Astrocyte (in vitro differentiated cells and primary cell): Measurements from ENCODE around the gene RABGGTA. TPM values are rescaled to one million over a fixed set of nuclear protein-coding genes. Genes with fewer than 3 reads are reported as not detected.

ENCODE experiments used
- DNase-seq: peaks from one replicate; pipeline ENCODE4 v3.0.0-alpha.2; 2010; ENCODE audit warnings: low read depth
- FAIRE-seq: peaks from 2 replicates; lab custom pipeline; 2011; peaks lifted over from hg19 to GRCh38; lab: Jason Lieb, UNC
- H2AFZ ChIP-seq: 2 replicates; pipeline ENCODE4 v1.6.0; 2012; ENCODE audit warnings: low read depth, low read length, inconsistent platforms
- H3K27ac ChIP-seq: 2 replicates; pipeline ENCODE4 v1.5.1; 2011; ENCODE audit warnings: low read depth, low read length, inconsistent platforms
- H3K27me3 ChIP-seq: 2 replicates; pipeline ENCODE4 v1.6.0; 2011; ENCODE audit warnings: low read length, inconsistent platforms; ENCODE audit not compliant: insufficient read depth
- H3K36me3 ChIP-seq: 2 replicates; pipeline ENCODE4 v1.5.1; 2011; ENCODE audit warnings: low read length, inconsistent platforms; ENCODE audit not compliant: insufficient read depth
- H3K4me1 ChIP-seq: 2 replicates; pipeline ENCODE4 v1.5.1; 2011; ENCODE audit warnings: low read length, inconsistent platforms; ENCODE audit not compliant: insufficient read depth
- H3K4me2 ChIP-seq: 2 replicates; pipeline ENCODE4 v1.6.0; 2012; ENCODE audit warnings: low read length, inconsistent platforms
- H3K4me3 ChIP-seq: 2 replicates; pipeline ENCODE4 v1.5.1; 2011; ENCODE audit warnings: low read depth, mild to moderate bottlenecking, low read length, inconsistent platforms; ENCODE audit not compliant: insufficient read depth
- H3K79me2 ChIP-seq: 2 replicates; pipeline ENCODE4 v1.6.0; 2012; ENCODE audit warnings: mild to moderate bottlenecking, low read length, inconsistent platforms; ENCODE audit not compliant: insufficient read depth
- H3K9ac ChIP-seq: 2 replicates; pipeline ENCODE4 v1.6.0; 2012; ENCODE audit warnings: mild to moderate bottlenecking, low read length, inconsistent platforms
- H3K9me3 ChIP-seq: 2 replicates; pipeline ENCODE4 v1.5.1; 2012; ENCODE audit warnings: low read depth, mild to moderate bottlenecking, low read length, inconsistent platforms; ENCODE audit not compliant: insufficient read depth
- H4K20me1 ChIP-seq: 2 replicates; pipeline ENCODE4 v1.6.0; 2012; ENCODE audit warnings: low read length, inconsistent platforms; ENCODE audit not compliant: insufficient read depth
- H3K27ac Mint-ChIP-seq: one replicate; pipeline ENCODE4 v1.8.0; 2021; ENCODE audit warnings: mild to moderate bottlenecking, mixed read lengths; ENCODE audit not compliant: unreplicated experiment
- H3K27me3 Mint-ChIP-seq: one replicate; pipeline ENCODE4 v1.8.0; 2021; ENCODE audit warnings: low read depth, mixed read lengths; ENCODE audit not compliant: unreplicated experiment
- H3K36me3 Mint-ChIP-seq: one replicate; pipeline ENCODE4 v1.8.0; 2021; ENCODE audit warnings: low read depth, mixed read lengths; ENCODE audit not compliant: unreplicated experiment
- H3K4me1 Mint-ChIP-seq: one replicate; pipeline ENCODE4 v1.8.0; 2021; ENCODE audit warnings: low read depth, mixed read lengths; ENCODE audit not compliant: unreplicated experiment
- H3K4me3 Mint-ChIP-seq: one replicate; pipeline ENCODE4 v1.8.0; 2021; ENCODE audit warnings: mild to moderate bottlenecking, moderate library complexity, mixed read lengths; ENCODE audit not compliant: unreplicated experiment
- H3K9me3 Mint-ChIP-seq: one replicate; pipeline ENCODE4 v1.8.0; 2021; ENCODE audit warnings: mild to moderate bottlenecking, mixed read lengths; ENCODE audit not compliant: unreplicated experiment
- EZH2 ChIP-seq: IDR thresholded peaks from 2 replicates; pipeline ENCODE4 v1.6.1; 2012; ENCODE audit warnings: mild to moderate bottlenecking, low read length, inconsistent platforms; ENCODE audit not compliant: insufficient read depth
- total RNA-seq: library from RNA; stranded (reverse); gene quantifications from 2 replicates; pipeline ENCODE4 v1.2.1, GENCODE V29; 2021
- TF ChIP-seq, protein P1 (sequence below): IDR thresholded peaks from 2 replicates; pipeline ENCODE4 v1.5.1; 2011; ENCODE audit warnings: low read depth, mild to moderate bottlenecking, inconsistent platforms, low read length, moderate library complexity; ENCODE audit not compliant: insufficient read depth

Gene RABGGTA
- total RNA-seq, 1 donor from 2014 or later, result 27.3 TPM

DNA sequence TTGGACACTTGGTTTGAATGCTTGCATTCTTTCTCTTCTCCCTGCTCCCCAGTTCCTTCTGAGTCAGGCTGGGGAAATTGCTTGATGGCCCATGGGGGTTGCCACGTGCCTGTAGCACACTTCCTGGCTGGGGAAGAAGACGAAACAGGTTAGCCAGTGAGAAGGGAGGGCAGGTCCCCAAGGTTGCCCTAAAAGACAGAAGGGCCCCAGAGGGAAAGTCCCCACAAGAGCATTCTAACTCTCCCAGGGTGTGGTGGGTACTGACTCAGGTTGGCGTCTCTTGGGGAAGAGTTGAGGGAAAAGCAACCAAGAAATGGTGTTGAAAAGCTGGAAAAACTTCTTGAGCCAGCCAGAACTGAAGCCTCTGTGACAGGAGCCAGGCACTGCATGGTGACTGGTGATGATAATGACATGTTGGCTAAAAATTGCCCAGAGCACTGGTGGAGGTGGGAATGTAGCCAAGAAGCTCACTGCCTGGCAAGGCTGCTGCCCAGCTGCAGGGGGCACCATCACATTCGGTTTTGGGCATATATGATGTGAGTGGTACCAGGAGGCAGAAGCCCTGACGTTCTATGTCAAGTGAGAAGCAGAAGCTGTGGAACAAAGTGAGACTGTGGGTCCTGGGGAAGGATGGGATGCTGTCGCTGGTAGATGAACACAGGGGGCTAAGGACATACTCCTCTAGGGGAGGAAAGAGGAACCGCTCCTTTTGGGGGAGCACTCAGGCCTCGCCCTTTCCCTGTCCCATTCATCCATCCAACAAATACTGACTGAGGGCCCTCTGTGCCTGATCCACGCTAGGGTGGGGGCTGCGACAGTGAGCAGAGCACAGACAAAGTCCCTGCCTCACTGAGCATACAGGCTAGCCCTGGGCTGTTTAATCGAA is 8.1 kb upstream of the RABGGTA start:
- H3K27ac ChIP-seq, result no peak overlapping the region
- no peak overlapping the region for H2AFZ ChIP-seq
- H3K9me3 ChIP-seq, result no peaks in the 10 kb centered on the region
- Mint-ChIP-seq H3K4me1 (peaks cover 7% of the 10 kb centered on the region), H3K9me3 (no peaks in the 10 kb centered on the region), H3K27ac (no peak overlapping the region), H3K27me3 (no peaks in the 10 kb centered on the region), H3K36me3 (peaks cover 19% of the 10 kb centered on the region), H3K4me3 (no peak overlapping the region)
- H3K27me3 ChIP-seq, result no peaks in the 10 kb centered on the region
- H3K4me1 ChIP-seq, result no peaks in the 10 kb centered on the region
- H3K9ac ChIP-seq, result no peak overlapping the region
- H3K36me3 ChIP-seq, result no peaks in the 10 kb centered on the region
- H3K79me2 ChIP-seq, result no peaks in the 10 kb centered on the region
- no peak overlapping the region for H3K4me3 ChIP-seq
- H4K20me1 ChIP-seq, result peaks cover 18% of the 10 kb centered on the region
- H3K4me2 ChIP-seq, result no peak overlapping the region
- TF ChIP-seq, protein P1, sequence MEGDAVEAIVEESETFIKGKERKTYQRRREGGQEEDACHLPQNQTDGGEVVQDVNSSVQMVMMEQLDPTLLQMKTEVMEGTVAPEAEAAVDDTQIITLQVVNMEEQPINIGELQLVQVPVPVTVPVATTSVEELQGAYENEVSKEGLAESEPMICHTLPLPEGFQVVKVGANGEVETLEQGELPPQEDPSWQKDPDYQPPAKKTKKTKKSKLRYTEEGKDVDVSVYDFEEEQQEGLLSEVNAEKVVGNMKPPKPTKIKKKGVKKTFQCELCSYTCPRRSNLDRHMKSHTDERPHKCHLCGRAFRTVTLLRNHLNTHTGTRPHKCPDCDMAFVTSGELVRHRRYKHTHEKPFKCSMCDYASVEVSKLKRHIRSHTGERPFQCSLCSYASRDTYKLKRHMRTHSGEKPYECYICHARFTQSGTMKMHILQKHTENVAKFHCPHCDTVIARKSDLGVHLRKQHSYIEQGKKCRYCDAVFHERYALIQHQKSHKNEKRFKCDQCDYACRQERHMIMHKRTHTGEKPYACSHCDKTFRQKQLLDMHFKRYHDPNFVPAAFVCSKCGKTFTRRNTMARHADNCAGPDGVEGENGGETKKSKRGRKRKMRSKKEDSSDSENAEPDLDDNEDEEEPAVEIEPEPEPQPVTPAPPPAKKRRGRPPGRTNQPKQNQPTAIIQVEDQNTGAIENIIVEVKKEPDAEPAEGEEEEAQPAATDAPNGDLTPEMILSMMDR, result no peak
- no peak for TF ChIP-seq EZH2
- FAIRE-seq (no peak), DNase-seq (no peak)

DNA sequence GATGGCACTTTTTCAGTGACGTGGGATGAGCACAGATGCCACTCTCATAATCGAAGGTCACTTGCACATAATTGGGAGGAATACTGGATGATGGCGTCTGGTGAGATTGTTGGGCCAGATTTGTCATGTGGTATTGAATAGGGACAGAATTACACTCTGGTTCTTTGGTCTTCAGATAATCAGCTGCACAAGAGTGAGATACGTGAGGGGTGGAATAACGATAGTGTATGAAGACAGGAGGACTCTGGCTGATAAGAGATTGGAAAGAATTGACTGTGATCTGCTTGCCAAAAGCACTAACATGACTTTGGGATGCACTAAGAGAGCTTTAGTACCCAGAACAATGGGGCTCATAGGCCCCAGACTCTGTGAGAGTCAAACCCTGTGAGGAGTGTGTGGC is 7.0 kb upstream of the RABGGTA start:
- peaks cover 18% of the 10 kb centered on the region for H4K20me1 ChIP-seq
- Mint-ChIP-seq H3K27me3 (no peaks in the 10 kb centered on the region), H3K4me1 (peaks cover 7% of the 10 kb centered on the region), H3K36me3 (peaks cover 16% of the 10 kb centered on the region), H3K4me3 (no peak overlapping the region), H3K27ac (no peak overlapping the region), H3K9me3 (no peaks in the 10 kb centered on the region)
- no peak for TF ChIP-seq EZH2
- TF ChIP-seq, protein P1, result no peak
- H3K9me3 ChIP-seq, result no peaks in the 10 kb centered on the region
- H3K27ac ChIP-seq, result no peak overlapping the region
- no peak overlapping the region for H3K4me3 ChIP-seq
- H3K27me3 ChIP-seq, result no peaks in the 10 kb centered on the region
- H3K79me2 ChIP-seq, result no peaks in the 10 kb centered on the region
- H3K9ac ChIP-seq, result no peak overlapping the region
- DNase-seq (no peak), FAIRE-seq (no peak)
- H3K4me2 ChIP-seq, result no peak overlapping the region
- H2AFZ ChIP-seq, result no peak overlapping the region
- no peaks in the 10 kb centered on the region for H3K36me3 ChIP-seq
- H3K4me1 ChIP-seq, result no peaks in the 10 kb centered on the region
